H9 (cell line): Measurements from ENCODE around the gene PLXNB2. TPM values are rescaled to one million over a fixed set of nuclear protein-coding genes. Genes with fewer than 3 reads are reported as not detected.

Experiments
- DNase-seq: peaks from one replicate; pipeline ENCODE4 v3.0.0-alpha.2; 2017
- H2AFZ ChIP-seq: one replicate; pipeline ENCODE4 v1.6.1; 2013; ENCODE audit warnings: mild to moderate bottlenecking, low read length, control low read depth, moderate library complexity
- H2AK5ac ChIP-seq: 2 replicates; pipeline ENCODE4 v1.6.1; 2013; ENCODE audit warnings: low read length, control low read depth, mixed read lengths; ENCODE audit not compliant: insufficient read length
- H2BK120ac ChIP-seq: one replicate; pipeline ENCODE4 v1.6.1; 2013; ENCODE audit warnings: low read depth, mild to moderate bottlenecking, low read length, control low read depth, inconsistent platforms; ENCODE audit not compliant: poor library complexity, severe bottlenecking
- H2BK12ac ChIP-seq: 2 replicates; pipeline ENCODE4 v1.6.1; 2013; ENCODE audit warnings: low read length, control low read depth, mixed read lengths, low read depth; ENCODE audit not compliant: insufficient read length
- H2BK15ac ChIP-seq: 2 replicates; pipeline ENCODE4 v1.6.1; 2013; ENCODE audit warnings: low read depth, low read length, control low read depth
- H2BK20ac ChIP-seq: one replicate; pipeline ENCODE4 v1.6.1; 2013; ENCODE audit warnings: low read depth, mild to moderate bottlenecking, low read length, control low read depth, inconsistent platforms; ENCODE audit not compliant: poor library complexity, severe bottlenecking
- H2BK5ac ChIP-seq: 2 replicates; pipeline ENCODE4 v1.6.1; 2013; ENCODE audit warnings: low read length, control low read depth, mixed read lengths; ENCODE audit not compliant: insufficient read length
- H3K14ac ChIP-seq: 2 replicates; pipeline ENCODE4 v1.6.1; 2013; ENCODE audit warnings: low read length, control low read depth; ENCODE audit not compliant: insufficient read depth
- H3K18ac ChIP-seq: 2 replicates; pipeline ENCODE4 v1.6.1; 2013; ENCODE audit warnings: low read depth, mild to moderate bottlenecking, mixed read lengths, low read length, control low read depth; ENCODE audit not compliant: insufficient read length
- H3K23ac ChIP-seq: 2 replicates; pipeline ENCODE4 v1.6.1; 2013; ENCODE audit warnings: low read length, control low read depth, mixed read lengths, low read depth; ENCODE audit not compliant: insufficient read length
- H3K23me2 ChIP-seq: 2 replicates; pipeline ENCODE4 v1.6.1; 2013; ENCODE audit warnings: low read depth, mild to moderate bottlenecking, mixed read lengths, low read length, control low read depth; ENCODE audit not compliant: insufficient read length, poor library complexity, severe bottlenecking
- H3K27ac ChIP-seq: 2 replicates; pipeline ENCODE4 v1.5.1; 2013; ENCODE audit warnings: low read length, control low read depth, mixed read lengths, low read depth; ENCODE audit not compliant: insufficient read length
- H3K27me3 ChIP-seq: 2 replicates; pipeline ENCODE4 v1.6.1; 2013; ENCODE audit warnings: low read length, control low read depth, inconsistent platforms; ENCODE audit not compliant: insufficient read depth
- H3K4ac ChIP-seq: 2 replicates; pipeline ENCODE4 v1.6.1; 2013; ENCODE audit warnings: low read depth, mild to moderate bottlenecking, control low read depth, inconsistent platforms, low read length, moderate library complexity
- H3K4me1 ChIP-seq: 2 replicates; pipeline ENCODE4 v1.6.1; 2013; ENCODE audit warnings: low read length, control low read depth, inconsistent platforms; ENCODE audit not compliant: insufficient read depth
- H3K4me2 ChIP-seq: 2 replicates; pipeline ENCODE4 v1.6.1; 2013; ENCODE audit warnings: low read length, control low read depth, mixed read lengths; ENCODE audit not compliant: insufficient read length, insufficient read depth
- H3K56ac ChIP-seq: 2 replicates; pipeline ENCODE4 v1.6.1; 2013; ENCODE audit warnings: low read depth, mild to moderate bottlenecking, mixed read lengths, low read length, control low read depth; ENCODE audit not compliant: insufficient read length
- H3K79me1 ChIP-seq: 2 replicates; pipeline ENCODE4 v1.6.1; 2013; ENCODE audit warnings: low read depth, mild to moderate bottlenecking, moderate library complexity, low read length, control low read depth, inconsistent platforms; ENCODE audit not compliant: insufficient read depth, poor library complexity, severe bottlenecking
- H3K79me2 ChIP-seq: 2 replicates; pipeline ENCODE4 v1.6.1; 2013; ENCODE audit warnings: low read length, control low read depth, inconsistent platforms; ENCODE audit not compliant: insufficient read depth
- H3K9ac ChIP-seq: 2 replicates; pipeline ENCODE4 v1.6.1; 2013; ENCODE audit warnings: low read length, control low read depth, mixed read lengths; ENCODE audit not compliant: insufficient read length; ENCODE audit errors: extremely low read depth
- H3K9me3 ChIP-seq: one replicate; pipeline ENCODE4 v1.6.1; 2013; ENCODE audit warnings: low read depth, low read length, inconsistent platforms; ENCODE audit not compliant: control insufficient read depth
- H3T11ph ChIP-seq: one replicate; pipeline ENCODE4 v1.6.1; 2013; ENCODE audit warnings: mild to moderate bottlenecking, low read length, control low read depth, inconsistent platforms
- H4K20me1 ChIP-seq: one replicate; pipeline ENCODE4 v1.6.1; 2013; ENCODE audit not compliant: control insufficient read depth, insufficient read length, insufficient read depth
- H4K5ac ChIP-seq: 2 replicates; pipeline ENCODE4 v1.6.1; 2013; ENCODE audit warnings: low read depth, mild to moderate bottlenecking, mixed read lengths, low read length, control low read depth; ENCODE audit not compliant: insufficient read length
- H4K8ac ChIP-seq: replicated peaks from 2 replicates; pipeline ENCODE4 v1.6.1; 2013; ENCODE audit warnings: low read length, control low read depth, mixed read lengths, low read depth; ENCODE audit not compliant: insufficient read length
- H4K91ac ChIP-seq: 2 replicates; pipeline ENCODE4 v1.6.1; 2013; ENCODE audit warnings: low read depth, mild to moderate bottlenecking, moderate library complexity, mixed read lengths, low read length, control low read depth; ENCODE audit not compliant: insufficient read length
- H3K27ac Mint-ChIP-seq, 3 experiments: 2 replicates in 2 of 3; 3 replicates in 1 of 3; pipeline ENCODE4 v1.8.0; 2020 to 2021; ENCODE audit warnings: mixed read lengths in 3 of 3, mild to moderate bottlenecking in 1 of 3, moderate library complexity in 1 of 3
- H3K27me3 Mint-ChIP-seq: 2 replicates; pipeline ENCODE4 v1.8.0; 2021; ENCODE audit warnings: low read depth, mild to moderate bottlenecking, moderate library complexity, mixed read lengths
- H3K36me3 Mint-ChIP-seq, 3 experiments: 2 replicates in 2 of 3; 3 replicates in 1 of 3; pipeline ENCODE4 v1.8.0; 2020 to 2021; ENCODE audit warnings: low read depth in 3 of 3, mixed read lengths in 3 of 3; ENCODE audit not compliant: insufficient read depth in 1 of 3
- H3K4me1 Mint-ChIP-seq, 2 experiments: 2 replicates each; pipeline ENCODE4 v1.8.0; 2020; ENCODE audit warnings: mixed read lengths in 2 of 2
- H3K4me3 Mint-ChIP-seq, 2 experiments: 2 replicates in 1 of 2; 3 replicates in 1 of 2; pipeline ENCODE4 v1.8.0; 2020 to 2021; ENCODE audit warnings: mild to moderate bottlenecking in 2 of 2, mixed read lengths in 2 of 2, moderate library complexity in 1 of 2
- H3K9me3 Mint-ChIP-seq, 2 experiments: 2 replicates in 1 of 2; 3 replicates in 1 of 2; pipeline ENCODE4 v1.8.0; 2020; ENCODE audit warnings: mild to moderate bottlenecking in 2 of 2, mixed read lengths in 2 of 2, moderate library complexity in 1 of 2
- CTCF ChIP-seq: fragments of 200-600 bp; sonication (generic); conservative IDR thresholded peaks from 3 replicates; pipeline ENCODE4 v1.8.0; 2021; ENCODE audit warnings: antibody characterized with exemption, mild to moderate bottlenecking
- WGBS: extraction: QIAGEN DNeasy Blood & Tissue Kit; methylation state at CpG from one replicate; pipeline ENCODE4 v1.1.7; 2013; ENCODE audit warnings: missing lambda C conversion rate, low lambda C conversion rate, mixed read lengths; ENCODE audit not compliant: insufficient read length; ENCODE audit errors: extremely low coverage; 5-methylcytosine and 5-hydroxymethylcytosine counted together
- total RNA-seq: library from RNA; stranded (reverse); gene quantifications from 2 replicates; pipeline ENCODE4 v1.2.1, GENCODE V29; 2021

Gene PLXNB2
- total RNA-seq, 1 experiment from 2014 or later, result 87.6 TPM

GRCh38 chr22:50327711-50328019, 20.2 kb upstream of the PLXNB2 start:
- Histone ChIP-seq H4K8ac (no peak overlapping the region), H3K4ac (no peak overlapping the region), H2BK5ac (no peak overlapping the region), H2BK120ac (no peak overlapping the region), H3K18ac (no peak overlapping the region), H3T11ph (no peak overlapping the region), H2BK15ac (no peak overlapping the region), H4K5ac (no peak overlapping the region), H3K9me3 (no peaks in the 10 kb centered on the region), H3K4me1 (no peaks in the 10 kb centered on the region), H3K79me2 (no peaks in the 10 kb centered on the region), H2BK20ac (no peak overlapping the region), H3K9ac (no peak overlapping the region), H3K23ac (no peak overlapping the region), H3K14ac (peak overlapping the region; percentile 97; the same call in 1 of the 2 replicates), H2AFZ (no peak overlapping the region), H3K4me2 (peak overlapping the region; percentile 38), H3K56ac (no peak overlapping the region), H3K27me3 (no peaks in the 10 kb centered on the region; the same call in 1 of the 2 replicates), H3K27ac (no peak overlapping the region), H3K79me1 (no peaks in the 10 kb centered on the region), H2AK5ac (no peak overlapping the region), H2BK12ac (no peak overlapping the region), H3K23me2 (peaks cover 5% of the 10 kb centered on the region), H4K20me1 (no peaks in the 10 kb centered on the region), H4K91ac (no peak overlapping the region)
- no peaks in the 10 kb centered on the region for H3K9me3 Mint-ChIP-seq
- H3K4me1 Mint-ChIP-seq, result peaks cover 7 to 11% of the 10 kb centered on the region in 2 experiments
- TF ChIP-seq CTCF, result no peak
- H3K27me3 Mint-ChIP-seq, result peaks cover 47% of the 10 kb centered on the region
- peaks cover 0 to 2% (median 0%) of the 10 kb centered on the region in 3 experiments; a peak in 1 of 7 replicates for H3K36me3 Mint-ChIP-seq
- H3K27ac Mint-ChIP-seq, result no peak overlapping the region; a peak in 1 of 7 replicates
- no peak for DNase-seq
- no CpG with 5 or more reads among the region's 22 CpGs for WGBS
- peak overlapping the region; percentile 65 to 78 for H3K4me3 Mint-ChIP-seq
